ENCODE results near the gene ALDH1L1.

DNA sequence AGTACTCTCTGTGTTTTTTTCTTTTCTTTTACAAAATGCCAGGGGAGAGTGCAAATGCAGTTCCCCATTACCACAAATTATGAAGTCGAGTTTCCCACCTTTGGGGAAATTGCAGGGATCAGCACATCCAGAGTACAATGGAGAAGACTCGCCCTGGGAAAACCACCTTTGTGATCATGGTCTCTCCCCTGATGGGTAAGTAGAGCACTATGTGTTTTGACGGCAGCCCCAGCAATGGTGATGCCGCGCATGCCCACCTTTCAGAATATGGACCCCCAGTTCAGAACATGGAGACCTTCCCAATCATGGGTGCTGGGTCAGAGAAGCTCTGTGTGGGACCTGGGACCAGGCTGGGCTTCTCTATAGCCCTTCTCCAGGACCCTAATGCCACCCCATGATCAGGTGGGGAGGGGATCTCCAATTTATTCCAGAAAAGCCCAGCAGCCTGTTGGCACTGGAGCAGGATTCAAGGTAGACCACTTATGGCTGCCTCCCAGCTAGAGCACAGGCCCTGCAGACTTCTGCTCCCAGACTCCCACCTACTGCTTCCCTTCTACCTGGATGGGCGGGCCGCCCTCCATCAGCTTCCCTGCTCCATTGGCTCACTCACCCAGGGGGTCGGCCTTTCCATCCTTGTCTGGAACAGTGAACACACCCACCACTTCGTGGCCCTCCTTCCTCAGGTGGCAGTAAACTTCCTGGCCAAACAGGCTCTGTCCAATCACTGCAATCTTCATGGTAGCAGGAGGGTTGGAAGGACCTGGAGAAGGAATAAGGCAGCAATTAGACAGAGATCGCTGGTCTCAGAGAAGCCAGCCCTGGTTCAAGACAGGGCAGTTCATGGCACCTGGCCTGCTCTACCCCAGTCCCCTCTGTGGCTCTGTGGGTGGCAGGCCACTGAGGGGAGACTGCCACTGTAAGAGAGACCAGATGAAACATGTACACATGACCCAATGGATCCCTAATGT is 19.9 kb downstream of the ALDH1L1 start:
- no peak for TF ChIP-seq YY1 (IDR thresholded peaks at IDR 0.05; ENCODE audit: insufficient read depth, insufficient read length)
- TF ChIP-seq ZNF274 (IDR thresholded peaks at IDR 0.05; ENCODE audit: low read depth, low read length): no peak
- no peak for TF ChIP-seq SUZ12 (IDR thresholded peaks at IDR 0.05; ENCODE audit: extremely low read depth, insufficient read depth, insufficient read length)
